Iris pigment epithelial cell (primary cell): ENCODE measurements around the gene RFX3.

Experiments
- DNase-seq: peaks from one replicate; pipeline ENCODE4 v3.0.0-alpha.2; 2011; ENCODE audit warnings: low read depth

Gene RFX3

GRCh38 chr9:3205421-3206095 is 320.2 kb downstream of the RFX3 start:
- no peak for DNase-seq

DNA sequence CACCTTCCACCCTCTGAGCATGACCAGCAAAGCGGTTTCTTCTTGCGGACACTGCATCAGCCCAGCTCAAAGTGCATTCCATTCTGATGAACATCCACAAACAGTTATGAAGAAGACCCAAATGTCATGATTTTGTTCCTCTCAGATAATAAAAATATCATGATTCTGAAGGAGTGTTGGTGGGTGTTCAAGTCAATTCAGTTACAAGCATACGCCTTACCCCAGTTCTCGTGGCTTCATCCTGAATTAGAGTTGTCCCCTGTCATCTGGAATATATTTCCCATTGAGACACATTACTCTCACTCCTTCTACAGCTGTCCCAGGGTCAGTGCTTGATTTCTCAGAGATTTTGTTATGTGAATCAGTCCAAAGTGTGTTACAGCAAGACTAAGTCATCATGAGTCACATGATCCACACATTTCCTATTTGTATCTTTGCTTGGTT is 325.4 kb downstream of the RFX3 start:
- peak; percentile 69 for DNase-seq

DNA sequence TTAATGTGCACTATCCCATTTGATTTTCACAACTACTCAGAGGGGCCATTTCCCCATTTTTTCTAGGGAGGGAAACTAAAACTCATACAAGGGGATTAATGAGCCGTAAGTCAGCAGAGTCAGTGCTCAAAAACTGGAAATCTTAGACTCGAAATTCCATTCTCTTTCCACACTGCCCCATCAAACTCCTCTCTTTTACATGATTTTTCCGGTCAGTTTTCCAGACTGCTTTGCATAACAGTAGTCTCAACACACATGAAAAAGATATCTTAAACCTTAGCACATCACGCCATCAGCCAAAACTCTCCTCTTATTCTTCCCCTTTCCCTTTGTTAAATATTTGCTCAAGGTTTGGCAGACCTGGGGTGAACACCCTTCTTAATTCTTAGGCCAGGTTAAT is 332.0 kb downstream of the RFX3 start:
- DNase-seq: no peak

- DNase-seq: no peak
Observed at GRCh38 chr9:3191715-3192114, 334.1 kb downstream of the RFX3 start.

DNA sequence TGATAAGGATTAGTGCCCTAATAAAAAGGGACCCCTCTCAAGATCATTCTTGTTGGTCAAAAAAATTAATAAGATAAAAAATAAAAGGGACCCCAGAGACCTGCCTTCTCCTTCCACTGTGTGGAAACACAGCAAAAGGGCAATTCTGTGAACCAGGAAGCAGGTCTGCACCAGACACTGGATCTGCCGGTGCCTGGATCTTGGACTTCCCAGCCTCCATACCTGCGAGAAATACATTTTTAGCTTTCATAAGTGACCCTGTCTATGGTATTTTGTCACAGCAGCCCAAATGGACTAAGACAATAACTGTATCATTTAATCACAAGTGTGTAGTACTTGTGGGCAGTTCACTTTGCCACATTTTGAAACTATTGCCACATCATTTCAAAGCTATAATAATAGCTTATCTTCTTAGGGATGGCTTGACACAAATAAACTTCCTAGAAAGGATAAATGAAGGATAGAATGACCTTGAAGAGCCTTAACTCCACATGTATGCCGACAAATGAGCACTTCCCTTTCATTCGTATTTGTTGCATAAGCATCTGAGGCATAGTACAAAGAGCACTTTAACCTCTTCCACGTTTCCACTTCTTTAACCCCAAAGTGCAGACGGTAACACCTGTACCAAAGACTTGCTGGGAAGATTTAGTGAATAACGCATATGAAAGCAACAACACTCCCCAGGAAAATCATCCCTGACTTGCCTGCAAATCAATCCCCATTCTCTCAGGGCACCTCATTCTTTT is 336.5 kb downstream of the RFX3 start:
- no peak for DNase-seq

DNA sequence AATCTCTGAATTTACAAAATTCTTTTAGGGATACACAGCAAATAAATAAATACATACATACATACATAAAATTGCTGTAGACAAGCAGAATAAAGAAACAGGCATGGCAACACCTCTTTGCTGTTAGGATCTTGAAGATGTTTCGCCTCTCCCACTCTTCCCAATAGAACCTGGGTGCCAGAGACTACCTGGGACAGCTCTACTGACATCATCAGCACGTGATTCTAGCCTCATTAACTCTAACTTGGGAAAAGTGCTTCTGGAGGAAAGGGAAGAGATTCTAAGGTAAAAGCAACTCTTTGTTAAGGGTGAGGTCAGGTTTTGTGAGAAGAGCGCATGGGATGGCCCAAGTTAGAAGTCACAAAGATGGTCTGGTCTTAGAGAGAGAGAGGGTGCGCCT is 339.1 kb downstream of the RFX3 start:
- DNase-seq: no peak

DNA sequence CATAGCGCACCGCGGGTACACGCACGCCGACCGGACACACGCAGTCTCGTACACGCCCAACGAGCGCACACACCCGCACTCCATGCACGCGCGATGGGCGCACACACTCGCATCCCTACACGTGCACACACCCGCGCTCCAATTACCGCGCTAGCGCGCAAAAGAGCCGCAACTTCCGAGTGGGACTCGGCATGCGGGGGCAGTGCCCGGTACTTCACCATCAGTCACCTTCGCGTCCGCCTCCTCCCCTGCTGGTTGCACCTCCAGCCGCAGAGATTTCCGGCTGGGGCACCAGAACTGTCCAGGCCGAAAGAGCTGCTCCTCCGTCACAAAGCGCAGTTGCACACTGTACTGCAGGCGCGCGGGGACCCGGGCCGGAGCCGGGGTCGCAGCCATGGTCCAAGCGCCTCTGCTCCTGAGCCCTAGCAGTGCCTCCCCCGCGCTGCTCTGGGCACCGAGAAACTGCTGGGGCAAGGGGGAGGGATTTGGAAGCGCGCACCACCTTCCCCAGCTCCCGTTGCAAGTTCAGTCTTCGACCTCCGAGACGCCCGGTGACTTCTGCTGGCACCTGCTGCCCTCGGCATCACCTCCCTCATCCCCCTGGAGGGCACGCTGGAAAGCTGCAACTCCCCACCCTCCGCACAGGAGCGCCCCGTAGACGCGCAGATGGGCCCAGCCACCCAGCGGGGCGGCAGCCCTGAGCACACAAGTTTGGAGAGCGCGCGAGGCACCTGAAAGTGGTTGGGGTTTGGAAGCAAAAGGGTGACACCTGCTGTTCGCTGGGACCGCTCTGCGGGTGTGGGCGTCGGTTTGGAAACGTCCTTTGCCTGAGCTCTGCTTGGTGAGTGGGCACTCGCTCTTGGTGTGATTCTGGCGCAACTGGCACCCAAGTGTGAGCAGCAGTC is 344.5 kb downstream of the RFX3 start:
- DNase-seq: peak; percentile 28

GRCh38 chr9:3180696-3181048 is 345.1 kb downstream of the RFX3 start:
- DNase-seq: no peak

DNA sequence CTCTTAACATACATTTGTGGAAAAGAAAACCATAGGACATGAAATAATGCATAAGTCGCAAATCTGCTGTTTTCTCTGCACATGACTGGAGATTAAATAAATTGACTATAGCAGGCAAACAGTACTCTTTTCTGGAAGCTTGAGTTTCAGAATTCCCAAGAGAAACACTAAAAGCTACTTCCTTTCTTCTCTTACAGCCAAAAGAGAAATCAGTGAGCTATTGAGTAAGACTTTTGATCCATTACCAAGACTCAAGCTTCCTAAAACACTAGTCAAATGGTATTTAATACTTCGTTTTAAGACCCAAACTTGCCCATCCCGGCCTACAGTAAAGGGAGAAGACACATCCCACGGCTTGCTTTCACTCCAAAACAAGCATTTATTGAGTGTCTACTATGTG is 346.1 kb downstream of the RFX3 start:
- DNase-seq: no peak

GRCh38 chr9:3177936-3178335 is 347.9 kb downstream of the RFX3 start:
- peak; percentile 3 for DNase-seq

GRCh38 chr9:3177146-3177761 is 348.5 kb downstream of the RFX3 start:
- DNase-seq: no peak

DNA sequence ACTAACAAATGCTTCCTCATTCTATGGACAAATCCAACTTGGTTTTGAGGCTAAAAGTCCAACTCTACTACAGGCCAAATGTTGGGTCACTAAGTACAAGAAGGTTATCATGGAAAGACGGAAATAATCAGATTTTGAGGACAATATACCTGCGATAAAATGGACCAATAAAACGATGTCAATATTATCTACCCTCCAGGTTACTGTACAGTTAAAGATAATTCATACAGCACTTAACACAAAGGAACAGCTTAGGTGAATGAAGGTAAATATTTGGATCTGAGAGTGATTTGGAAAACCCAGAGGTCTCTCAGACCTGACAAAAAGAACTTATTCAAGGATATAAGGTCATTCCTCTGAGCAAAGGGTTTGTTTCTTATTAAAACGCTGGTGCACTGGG is 352.4 kb downstream of the RFX3 start:
- DNase-seq: no peak

DNA sequence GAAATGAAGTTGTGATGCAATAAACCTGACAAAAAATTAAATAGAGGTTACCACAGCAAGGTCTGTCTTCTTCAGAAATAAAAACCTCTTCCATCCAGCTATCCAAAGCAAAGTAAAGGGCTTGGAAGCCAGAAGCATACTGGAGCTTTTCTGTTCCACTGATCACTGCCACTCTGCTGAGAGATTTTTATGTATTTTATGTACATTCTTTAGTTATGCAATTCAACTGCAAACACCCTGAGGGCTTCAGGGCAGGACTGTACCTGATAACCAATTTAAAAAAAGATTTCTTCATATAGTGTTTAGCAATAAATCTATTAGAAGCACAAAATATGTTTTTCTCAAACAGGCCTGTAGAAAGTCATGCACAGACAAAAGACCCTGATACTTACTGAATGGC is 355.0 kb downstream of the RFX3 start:
- no peak for DNase-seq
